GM18498 (cell line): Measurements from ENCODE around the gene TGFBR1.
A peak's percentile ranks its signal among the peaks of the same experiment; 100 is the strongest.

Source experiments
- ATAC-seq: cut with Tn5 transposase; IDR thresholded peaks from one replicate; pipeline ENCODE4 v1.9.1; 2021; ENCODE audit warnings: mild to moderate bottlenecking, moderate library complexity; ENCODE audit not compliant: unreplicated experiment

Gene TGFBR1

DNA sequence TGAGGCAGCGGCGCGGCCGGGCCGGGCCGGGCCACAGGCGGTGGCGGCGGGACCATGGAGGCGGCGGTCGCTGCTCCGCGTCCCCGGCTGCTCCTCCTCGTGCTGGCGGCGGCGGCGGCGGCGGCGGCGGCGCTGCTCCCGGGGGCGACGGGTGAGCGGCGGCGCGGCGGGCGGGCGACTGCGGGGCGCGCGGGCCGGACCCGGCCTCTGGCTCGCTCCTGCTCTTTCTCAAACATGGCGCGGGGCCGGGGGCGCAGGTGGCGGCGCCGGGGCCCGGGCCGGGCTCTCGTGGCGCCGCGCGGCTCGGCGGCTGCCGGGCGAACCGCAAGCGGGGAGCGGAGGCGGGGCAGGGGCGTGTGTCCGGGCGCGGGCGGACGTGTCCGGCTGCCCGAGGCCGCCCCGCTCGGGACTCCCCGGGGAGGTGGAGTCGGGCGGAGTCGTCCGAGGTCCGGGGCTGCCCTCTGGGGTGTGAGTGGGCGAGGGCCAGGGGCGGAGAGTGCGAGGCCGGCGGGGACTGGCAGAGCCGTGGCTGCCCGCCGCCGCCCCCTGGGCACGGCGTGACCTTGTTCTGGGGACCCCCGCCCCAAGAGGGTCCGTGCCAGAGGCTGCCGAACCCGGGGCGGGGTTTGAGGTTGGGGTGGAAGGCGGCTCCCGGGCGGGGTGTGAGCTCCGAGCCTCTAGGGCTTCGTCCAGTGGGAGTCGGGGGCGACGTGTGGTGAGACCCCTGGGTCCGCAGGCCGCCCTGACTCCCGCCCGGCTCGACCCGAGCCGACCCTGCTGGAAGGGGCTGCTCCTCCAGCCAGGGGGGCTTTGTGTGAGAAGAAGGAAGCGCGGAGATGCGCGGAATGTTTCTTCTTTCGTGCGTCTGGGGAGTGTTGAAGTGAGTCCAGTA, 485 bp downstream of the TGFBR1 start:
- ATAC-seq, result peak; percentile 66

DNA sequence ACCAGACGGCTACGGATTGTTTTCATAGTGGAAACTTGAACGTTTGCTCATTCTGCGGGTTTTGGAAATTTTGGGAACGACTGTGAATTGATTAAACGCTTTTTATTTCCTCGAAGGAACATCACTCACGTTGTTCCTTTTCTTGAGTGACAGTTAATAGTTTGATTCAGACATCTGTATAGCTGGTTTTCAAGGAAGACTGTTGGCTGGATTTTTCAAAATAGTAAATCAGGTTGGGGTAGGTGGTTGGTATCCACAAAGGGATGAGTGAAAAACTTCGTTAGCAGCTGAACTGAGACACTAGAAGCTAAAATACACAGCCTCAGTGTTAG, 1.1 kb downstream of the TGFBR1 start:
- ATAC-seq, result no peak

DNA sequence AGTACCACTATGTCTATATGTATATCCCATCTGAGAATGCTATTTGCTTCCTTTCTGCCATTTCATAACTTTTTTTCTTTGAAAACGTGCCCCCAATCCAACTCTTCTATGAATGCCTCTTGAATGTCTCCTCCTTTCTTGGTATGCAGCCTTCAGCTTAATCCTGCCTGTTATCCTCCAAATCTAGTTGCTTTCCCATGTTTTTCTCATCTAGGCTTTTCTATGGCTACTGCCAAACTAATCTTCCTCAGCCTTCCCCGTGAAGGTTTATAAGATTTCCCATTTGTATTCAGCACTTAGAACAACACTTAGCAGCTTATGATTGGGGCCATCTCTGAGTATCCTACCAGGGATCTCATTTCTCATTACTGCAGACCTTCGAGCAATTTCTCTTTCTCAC, 2.5 kb downstream of the TGFBR1 start:
- no peak for ATAC-seq

DNA sequence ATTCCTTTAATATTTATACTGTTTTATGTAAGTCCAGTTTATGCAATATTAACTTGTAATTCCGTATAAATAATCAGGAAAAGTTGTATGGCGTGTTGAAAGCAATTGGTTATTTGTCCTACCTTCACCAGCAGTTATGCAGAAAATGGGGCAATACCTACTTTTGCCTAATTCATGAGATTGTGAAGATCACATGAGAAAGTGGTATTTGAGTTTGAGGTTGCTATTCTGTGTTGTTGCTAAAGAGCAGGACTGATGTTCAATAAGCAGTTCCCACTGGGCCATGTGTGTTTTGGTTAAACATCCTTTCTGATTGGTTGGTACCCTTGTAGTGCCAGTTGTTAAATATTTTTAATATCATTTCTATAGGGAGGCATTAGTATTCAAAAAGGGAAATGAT, 3.2 kb downstream of the TGFBR1 start:
- no peak for ATAC-seq

GRCh38 chr9:99109522-99109921, 4.6 kb downstream of the TGFBR1 start:
- no peak for ATAC-seq

DNA sequence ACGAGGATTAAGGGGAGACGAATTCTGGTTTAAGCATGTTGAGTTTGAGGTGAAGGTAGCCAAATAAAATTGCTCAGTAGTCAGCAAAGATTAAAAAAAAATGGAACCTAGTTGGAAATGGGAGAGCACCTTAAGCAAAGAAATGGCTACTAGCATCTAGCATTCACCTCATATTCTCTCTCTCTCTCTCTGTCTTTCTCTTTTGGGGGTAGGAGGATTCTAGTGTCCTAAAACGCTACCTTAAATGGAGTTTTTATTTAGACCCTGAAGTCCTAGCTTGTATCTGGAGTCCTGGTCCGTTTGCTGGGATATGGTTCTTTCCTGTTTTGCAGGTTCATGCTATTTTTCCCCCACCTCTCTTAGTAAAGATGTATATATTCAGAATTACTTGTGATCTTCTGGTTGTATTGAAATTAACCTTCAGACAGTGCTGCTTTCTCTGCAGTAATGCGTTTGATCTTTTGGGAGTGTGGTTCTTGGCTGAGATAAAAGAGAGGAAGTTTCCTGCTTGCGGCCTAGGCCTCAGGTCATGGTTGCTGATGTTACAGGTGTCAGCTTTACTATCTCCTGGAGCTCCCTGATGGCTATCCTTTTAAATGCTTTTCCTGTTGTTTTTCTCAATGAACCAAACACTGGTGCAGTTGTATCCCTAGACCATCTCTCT, 8.0 kb downstream of the TGFBR1 start:
- ATAC-seq, result no peak

- no peak for ATAC-seq
Observed at GRCh38 chr9:99113414-99114048, 8.6 kb downstream of the TGFBR1 start.

- no peak for ATAC-seq
Observed at GRCh38 chr9:99114049-99114440, 9.1 kb downstream of the TGFBR1 start.

- no peak for ATAC-seq
Observed at GRCh38 chr9:99114846-99115500, 10.1 kb downstream of the TGFBR1 start.

GRCh38 chr9:99116003-99116411, 11.1 kb downstream of the TGFBR1 start:
- ATAC-seq, result no peak

- ATAC-seq, result peak; percentile 98
Observed at GRCh38 chr9:99118782-99119466, 14.0 kb downstream of the TGFBR1 start.

DNA sequence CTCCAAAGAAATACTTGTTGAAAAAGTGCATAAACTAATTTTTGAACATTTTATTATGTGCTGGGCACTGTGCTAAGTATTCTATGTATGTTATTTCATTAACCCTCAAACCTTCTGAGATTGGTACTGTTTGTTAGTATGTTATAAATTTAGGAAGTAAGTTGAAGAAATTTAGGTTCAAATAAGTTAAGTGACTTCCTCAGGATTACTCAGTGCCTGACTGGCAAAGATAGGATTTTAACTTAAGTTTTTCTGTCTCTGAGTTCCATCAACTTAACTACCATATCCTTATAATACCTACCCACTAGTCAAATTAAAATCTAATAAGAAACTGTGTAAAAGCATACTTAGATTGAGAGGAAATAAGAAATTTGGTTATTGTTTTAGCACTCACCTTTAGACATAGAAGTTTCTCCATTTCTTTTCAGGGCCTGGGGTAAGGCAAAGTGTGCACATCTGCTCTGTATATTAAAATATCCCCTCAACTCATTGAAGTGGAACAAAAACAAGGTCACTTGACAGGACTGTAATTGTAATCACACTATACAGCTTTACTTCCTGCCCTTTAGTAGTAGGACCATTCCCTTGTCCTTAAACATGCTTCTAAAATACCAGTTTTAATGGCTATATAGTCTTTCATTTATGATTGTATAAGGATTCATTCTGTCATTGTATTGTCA, 15.2 kb downstream of the TGFBR1 start:
- ATAC-seq, result no peak

DNA sequence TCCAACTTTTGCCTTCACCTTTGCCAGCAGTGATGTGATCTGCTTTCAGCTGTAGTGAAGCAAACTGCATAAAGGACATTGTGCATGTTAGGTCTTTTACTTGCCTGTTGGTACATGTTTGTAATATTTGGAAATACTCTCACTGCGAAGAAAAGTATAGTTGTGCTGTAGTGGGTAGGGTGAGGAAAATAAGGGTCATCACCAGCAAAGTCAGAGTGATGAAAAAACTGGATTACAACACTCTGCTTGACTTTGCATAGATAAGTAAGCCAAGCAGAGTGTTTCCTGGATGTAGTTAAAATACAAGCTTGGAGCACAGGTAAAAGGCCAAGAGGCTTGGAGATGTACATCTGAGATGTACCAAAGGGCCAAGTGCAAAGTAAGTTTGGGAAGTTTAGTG, 16.7 kb downstream of the TGFBR1 start:
- no peak for ATAC-seq

GRCh38 chr9:99124534-99125255, 19.8 kb downstream of the TGFBR1 start:
- no peak for ATAC-seq

GRCh38 chr9:99125446-99125845, 20.5 kb downstream of the TGFBR1 start:
- no peak for ATAC-seq

GRCh38 chr9:99126312-99126711, 21.4 kb downstream of the TGFBR1 start:
- no peak for ATAC-seq

DNA sequence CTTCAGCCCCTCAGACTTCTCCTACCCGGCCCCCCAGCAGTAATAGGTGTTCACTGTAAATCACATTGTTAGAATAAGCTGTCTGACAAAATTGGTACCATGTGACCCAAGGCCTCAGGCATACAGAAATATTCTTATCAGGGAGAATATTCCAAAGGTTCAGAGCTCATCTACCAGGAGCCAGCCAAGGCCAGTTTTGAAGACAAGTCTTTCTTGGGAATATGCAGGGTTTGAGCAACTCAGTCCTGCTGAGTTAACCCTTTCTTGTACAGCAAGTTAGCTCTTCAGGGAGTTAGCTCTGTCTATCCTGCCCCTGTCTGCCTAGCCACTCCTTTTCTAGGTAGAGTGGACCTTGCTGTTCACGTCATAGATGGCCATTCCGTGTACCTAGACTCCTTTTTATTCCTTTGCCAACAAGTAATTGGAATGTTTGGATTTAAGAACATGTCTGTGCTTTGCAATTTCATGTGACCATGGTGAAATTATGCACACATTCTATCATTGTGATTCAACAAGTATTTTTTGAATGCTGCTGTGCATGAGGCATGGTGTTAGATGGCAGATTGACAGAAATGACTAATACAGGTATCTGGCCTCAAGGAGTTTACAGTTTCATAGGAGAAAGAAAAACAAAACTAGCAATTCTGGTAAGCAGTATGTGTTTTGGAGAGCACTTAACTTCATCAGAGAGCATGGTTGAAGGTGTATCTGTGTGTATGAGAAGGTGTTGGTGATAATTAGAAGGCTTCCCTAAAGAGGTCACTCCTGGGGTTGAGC, 22.6 kb downstream of the TGFBR1 start:
- peak; percentile 39 for ATAC-seq

DNA sequence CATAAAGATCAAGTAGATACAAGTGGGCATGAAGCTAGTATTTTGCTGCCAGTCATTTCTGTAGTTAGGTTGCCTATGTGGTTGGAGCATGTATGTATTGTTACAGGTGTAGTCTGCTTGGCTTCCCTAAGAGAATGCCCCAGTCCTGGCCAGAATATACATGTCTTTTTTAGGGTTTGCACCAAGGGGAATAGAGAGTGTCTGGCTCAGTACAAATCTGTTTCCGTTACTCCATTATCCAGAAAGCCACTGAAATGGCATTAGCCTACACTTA, 23.2 kb downstream of the TGFBR1 start:
- peak; percentile 44 for ATAC-seq

- ATAC-seq, result no peak
Observed at GRCh38 chr9:99129091-99129490, 24.2 kb downstream of the TGFBR1 start.
